GM12878 (cell line): ENCODE data around the gene ITGA2. TPM values are rescaled to one million over a fixed set of nuclear protein-coding genes. Genes with fewer than 3 reads are reported as not detected.

ENCODE experiments used
- ATAC-seq: fragments of 200-7000 bp; cut with Tn5 transposase; 3 replicates; pipeline ENCODE4 v1.9.1; 2020; ENCODE audit warnings: mild to moderate bottlenecking, moderate library complexity
- BruUV-seq: library from RNA; stranded (reverse); fragments of 400-500 nt; replicated peaks from 2 replicates; lab custom pipeline; 2021; lab: Mats Ljungman, UMichigan
- CTCF ChIA-PET: fragments of 300-600 bp; sonication (Branson Sonifier 250); formaldehyde crosslinking; extraction: SDS; loops from one replicate; lab custom pipeline; 2021; ENCODE audit warnings: inconsistent platforms; lab: Yijun Ruan, JAX
- POLR2A ChIA-PET: fragments of 350-600 bp; formaldehyde crosslinking; extraction: SDS; loops from one replicate; lab custom pipeline; 2021; ENCODE audit warnings: inconsistent platforms; lab: Charles Lee
- RAD21 ChIA-PET: fragments of 300-600 bp; sonication (Branson Sonifier 250); formaldehyde crosslinking; loops from one replicate; lab custom pipeline; 2023; ENCODE audit warnings: antibody characterized with exemption; ENCODE audit not compliant: unreplicated experiment; lab: Charles Lee
- SMC1A ChIA-PET: fragments of 300-600 bp; sonication (Branson Sonifier 250); formaldehyde crosslinking; loops from one replicate; lab custom pipeline; 2023; ENCODE audit not compliant: unreplicated experiment, uncharacterized antibody; lab: Charles Lee
- DNase-seq: peaks from one replicate; pipeline ENCODE4 v3.0.0-alpha.2; 2011; ENCODE audit warnings: low read depth, low spot score
- FAIRE-seq: peaks from 3 replicates; lab custom pipeline; 2011; peaks lifted over from hg19 to GRCh38; lab: Jason Lieb, UNC
- H2AFZ ChIP-seq: 2 replicates; pipeline ENCODE4 v1.6.0; 2011; ENCODE audit warnings: low read depth, low read length, control low read depth; ENCODE audit not compliant: control insufficient read depth
- H3K27ac ChIP-seq: 2 replicates; pipeline ENCODE4 v1.5.1; 2011; ENCODE audit warnings: control low read depth; ENCODE audit not compliant: control insufficient read depth, insufficient read depth
- H3K27me3 ChIP-seq, 2 experiments: replicated peaks in 1 of 2; 2 replicates each; pipeline versions ENCODE4 v1.6.0 to v1.6.1; 2011; ENCODE audit warnings: low read length in 1 of 2; ENCODE audit not compliant: control insufficient read depth in 2 of 2, insufficient read depth in 2 of 2
- H3K36me3 ChIP-seq, 2 experiments: 2 replicates each; pipeline ENCODE4 v1.5.1; 2011; ENCODE audit warnings: low read length in 1 of 2; ENCODE audit not compliant: control insufficient read depth in 2 of 2, insufficient read depth in 2 of 2
- H3K4me1 ChIP-seq: 2 replicates; pipeline ENCODE4 v1.6.1; 2011; ENCODE audit warnings: mild to moderate bottlenecking, low read length, moderate library complexity, mixed read lengths; ENCODE audit not compliant: control insufficient read depth, insufficient read depth
- H3K4me2 ChIP-seq: 2 replicates; pipeline ENCODE4 v1.6.0; 2011; ENCODE audit warnings: control low read depth; ENCODE audit not compliant: control insufficient read depth, insufficient read depth
- H3K4me3 ChIP-seq: fragments of 200-600 bp; sonication (generic); 2 replicates; pipeline ENCODE4 v1.5.1; 2016
- H3K79me2 ChIP-seq: 2 replicates; pipeline ENCODE4 v1.6.0; 2011; ENCODE audit warnings: low read length; ENCODE audit not compliant: control insufficient read depth, insufficient read depth
- H3K9ac ChIP-seq: 2 replicates; pipeline ENCODE4 v1.8.0; 2011; ENCODE audit warnings: low read length, control low read depth, mixed read lengths; ENCODE audit not compliant: control insufficient read depth, insufficient read depth
- H3K9me3 ChIP-seq: replicated peaks from 3 replicates; pipeline ENCODE4 v1.5.1; 2011; ENCODE audit warnings: mild to moderate bottlenecking, low read length; ENCODE audit not compliant: control insufficient read depth, insufficient read depth
- H4K20me1 ChIP-seq: 2 replicates; pipeline ENCODE4 v1.6.0; 2011; ENCODE audit not compliant: control insufficient read depth, insufficient read depth
- ATF2 ChIP-seq: IDR thresholded peaks from 2 replicates; pipeline ENCODE4 v1.6.1; 2012; ENCODE audit warnings: low read length, inconsistent platforms
- ATF3 ChIP-seq: IDR thresholded peaks from 2 replicates; pipeline ENCODE4 v1.6.1; 2011; ENCODE audit warnings: low read depth, mild to moderate bottlenecking, low read length, moderate library complexity, borderline replicate concordance; ENCODE audit errors: extremely low read depth
- CBFB ChIP-seq: IDR thresholded peaks from 2 replicates; pipeline ENCODE4 v1.6.1; 2016; ENCODE audit warnings: antibody characterized with exemption, low read depth
- CHD2 ChIP-seq: IDR thresholded peaks from 2 replicates; pipeline ENCODE4 v1.6.1; 2011; ENCODE audit warnings: low read depth, low read length, improper control_type of control experiment, borderline replicate concordance
- EZH2 ChIP-seq: IDR thresholded peaks from 2 replicates; pipeline ENCODE4 v1.6.1; 2012; ENCODE audit warnings: low read depth, mild to moderate bottlenecking, control low read depth, inconsistent platforms, low read length, borderline replicate concordance; ENCODE audit not compliant: control insufficient read depth
- GATAD2B ChIP-seq: fragments of 450-650 bp; conservative IDR thresholded peaks from 2 replicates; pipeline ENCODE4 v1.6.1; 2017; ENCODE audit warnings: low read depth, mild to moderate bottlenecking, moderate library complexity
- IRF3 ChIP-seq: fragments of 450-650 bp; IDR thresholded peaks from 2 replicates; pipeline ENCODE4 v1.6.1; 2014; ENCODE audit warnings: mild to moderate bottlenecking
- KLF5 ChIP-seq: fragments of 450-650 bp; IDR thresholded peaks from 2 replicates; pipeline ENCODE4 v1.6.1; 2014; ENCODE audit warnings: mild to moderate bottlenecking; ENCODE audit not compliant: partially characterized antibody
- WRNIP1 ChIP-seq: IDR thresholded peaks from 2 replicates; pipeline ENCODE4 v1.6.1; 2011; ENCODE audit warnings: low read depth, low read length, improper control_type of control experiment, borderline replicate concordance
- ZNF207 ChIP-seq: fragments of 450-650 bp; IDR thresholded peaks from 2 replicates; pipeline ENCODE4 v1.6.1; 2014; ENCODE audit warnings: antibody characterized with exemption, mild to moderate bottlenecking, borderline replicate concordance
- in situ Hi-C: fragments of 300-500 bp; cut with MboI; formaldehyde crosslinking; loops from 9 replicates; pipeline ENCODE4 v1.14.3; 2018; ENCODE audit warnings: mixed read lengths
- intact Hi-C: fragments of 100-400 bp; cut with micrococcal nuclease; formaldehyde crosslinking; loops from one replicate; pipeline ENCODE4 v1.14.2; 2022; ENCODE audit not compliant: unreplicated experiment
- polyA plus RNA-seq, 11 experiments: library from polyadenylated mRNA; depleted of rRNA in 4 of 11; unstranded in 6 of 11; stranded (reverse) in 5 of 11; fragments of >200 nt; fragmentation: Nextera tagmentation in 4 of 11; fragmentation: Illumina TruSeq in 1 of 11; extraction: Ambion mirVana in 4 of 11; extraction: Trizol in 1 of 11; gene quantifications; 1 replicate in 1 of 11; 2 replicates in 10 of 11; pipeline versions ENCODE4 v1.2.1 to v1.2.3, GENCODE V29; 2011 to 2016; ENCODE audit warnings: inconsistent platforms in 2 of 11, missing spikeins in 2 of 11, low read depth in 1 of 11
- total RNA-seq, 4 experiments: library from RNA; depleted of rRNA in 3 of 4; stranded (reverse); fragments of >200 nt in 3 of 4; fragmentation: Illumina TruSeq in 1 of 4; extraction: Trizol in 1 of 4; gene quantifications; 2 replicates each; pipeline versions ENCODE4 v1.2.1 to v1.2.3, GENCODE V29; 2013 to 2021

The ITGA2 gene
- total and polyA plus RNA-seq, 10 of the 15 experiments (the other 5 are each of a cell fraction or from before 2014, with no cell fraction given) = under 0.01 to 0.13 (median 0.03) TPM; not detected in 6

- no peak overlapping the region for H3K4me2 ChIP-seq
- no peak overlapping the region for H3K9ac ChIP-seq
- FAIRE-seq (no peak), DNase-seq (no peak), ATAC-seq (no peak)
- no TSS peak for BruUV-seq
- H2AFZ ChIP-seq = no peak overlapping the region
- intact Hi-C loops = no loop called here
- ChIA-PET POLR2A (no interaction called here), SMC1A (interaction anchor here (0.9 kb wide), 1 partner anchor 31 kb away, joined by 4 read pairs; no protein-coding TSS in a partner anchor)
- H3K4me1 ChIP-seq = no peaks in the 10 kb centered on the region
- TF ChIP-seq ATF3 (no peak), CBFB (no peak), KLF5 (no peak), IRF3 (no peak), EZH2 (no peak), GATAD2B (no peak), CHD2 (no peak), WRNIP1 (no peak), ZNF207 (no peak), ATF2 (no peak)
- TF ChIP-seq, all 136 proteins: peak for 0
- ChIA-PET CTCF (interaction anchor here (0.8 kb wide), 1 partner anchor 1111 kb away, joined by 3 read pairs; no protein-coding TSS in a partner anchor), RAD21 (no interaction called here)
- H3K27me3 ChIP-seq = no peaks in the 10 kb centered on the region; a peak in 2 of 4 replicates
- H3K36me3 ChIP-seq = no peaks in the 10 kb centered on the region
- H3K79me2 ChIP-seq = no peaks in the 10 kb centered on the region
- no peak overlapping the region for H3K27ac ChIP-seq
- H3K4me3 ChIP-seq = no peak overlapping the region
- in situ Hi-C loops = no loop called here
- no peaks in the 10 kb centered on the region for H3K9me3 ChIP-seq
- no peaks in the 10 kb centered on the region for H4K20me1 ChIP-seq
These were observed 134.6 kb downstream of the ITGA2 start for GRCh38 chr5:53123702-53124101.
